Measurements from ENCODE around the gene KIRREL1.

The KIRREL1 gene

GRCh38 chr1:158062174-158062573 is 68.7 kb downstream of the KIRREL1 start:
- no peak for DNase-seq (ENCODE audit: low spot score)
- in situ Hi-C loops (cut with MboI; ENCODE audit: low sequenced_read_pairs, unreplicated experiment): no loop called here
- TF ChIP-seq, protein P1, sequence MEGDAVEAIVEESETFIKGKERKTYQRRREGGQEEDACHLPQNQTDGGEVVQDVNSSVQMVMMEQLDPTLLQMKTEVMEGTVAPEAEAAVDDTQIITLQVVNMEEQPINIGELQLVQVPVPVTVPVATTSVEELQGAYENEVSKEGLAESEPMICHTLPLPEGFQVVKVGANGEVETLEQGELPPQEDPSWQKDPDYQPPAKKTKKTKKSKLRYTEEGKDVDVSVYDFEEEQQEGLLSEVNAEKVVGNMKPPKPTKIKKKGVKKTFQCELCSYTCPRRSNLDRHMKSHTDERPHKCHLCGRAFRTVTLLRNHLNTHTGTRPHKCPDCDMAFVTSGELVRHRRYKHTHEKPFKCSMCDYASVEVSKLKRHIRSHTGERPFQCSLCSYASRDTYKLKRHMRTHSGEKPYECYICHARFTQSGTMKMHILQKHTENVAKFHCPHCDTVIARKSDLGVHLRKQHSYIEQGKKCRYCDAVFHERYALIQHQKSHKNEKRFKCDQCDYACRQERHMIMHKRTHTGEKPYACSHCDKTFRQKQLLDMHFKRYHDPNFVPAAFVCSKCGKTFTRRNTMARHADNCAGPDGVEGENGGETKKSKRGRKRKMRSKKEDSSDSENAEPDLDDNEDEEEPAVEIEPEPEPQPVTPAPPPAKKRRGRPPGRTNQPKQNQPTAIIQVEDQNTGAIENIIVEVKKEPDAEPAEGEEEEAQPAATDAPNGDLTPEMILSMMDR (IDR thresholded peaks at IDR 0.05; ENCODE audit: borderline replicate concordance, control extremely low read depth, extremely low read depth, insufficient read depth, missing control alignments): no peak

DNA sequence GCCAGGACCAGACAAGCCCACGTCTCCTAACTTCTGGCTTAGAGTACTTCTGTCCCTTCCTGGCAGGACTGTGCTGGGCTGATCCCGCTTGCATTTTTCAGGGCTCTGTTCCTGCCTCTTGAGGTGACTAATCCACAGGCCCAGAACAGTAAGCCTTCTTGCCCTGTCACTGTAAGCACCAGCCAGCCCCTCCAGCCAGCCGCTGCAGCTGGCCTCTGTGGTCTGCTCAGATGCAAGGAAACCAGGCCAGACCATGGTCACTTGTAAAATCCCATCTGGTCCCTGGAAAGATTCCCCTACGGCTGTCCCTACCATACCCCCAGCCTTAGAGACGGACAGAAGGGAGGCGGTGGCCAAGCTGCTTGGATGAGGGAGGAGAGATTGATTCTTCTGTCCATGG is 74.2 kb downstream of the KIRREL1 start:
- TF ChIP-seq, protein P1 (IDR thresholded peaks at IDR 0.05; ENCODE audit: borderline replicate concordance, control extremely low read depth, extremely low read depth, insufficient read depth, missing control alignments): no peak
- no peak for DNase-seq (ENCODE audit: low spot score)
- in situ Hi-C loops (cut with MboI; ENCODE audit: low sequenced_read_pairs, unreplicated experiment): no loop called here

DNA sequence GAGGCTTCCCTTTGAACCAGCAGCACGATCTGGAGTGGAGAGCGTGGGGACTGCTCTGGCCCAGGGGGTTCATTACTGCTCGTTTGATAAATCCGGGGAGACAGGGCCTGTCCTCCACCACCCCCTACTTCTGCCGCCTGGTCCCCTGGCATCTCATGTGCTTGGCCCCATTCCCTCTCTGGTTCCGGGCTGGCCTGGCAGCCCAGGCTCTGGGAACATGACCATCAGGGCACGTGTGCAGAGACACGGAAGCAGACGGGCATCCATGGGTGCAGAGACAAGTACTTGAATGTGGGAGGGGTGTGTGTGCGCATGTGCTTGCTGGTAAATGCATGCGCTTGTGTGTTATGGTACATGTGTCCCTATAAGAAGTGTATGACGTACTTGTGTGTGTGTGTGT is 75.5 kb downstream of the KIRREL1 start:
- in situ Hi-C loops (cut with MboI; ENCODE audit: low sequenced_read_pairs, unreplicated experiment): no loop called here
- DNase-seq (ENCODE audit: low spot score): no peak
- TF ChIP-seq, protein P1 (IDR thresholded peaks at IDR 0.05; ENCODE audit: borderline replicate concordance, control extremely low read depth, extremely low read depth, insufficient read depth, missing control alignments): no peak

DNA sequence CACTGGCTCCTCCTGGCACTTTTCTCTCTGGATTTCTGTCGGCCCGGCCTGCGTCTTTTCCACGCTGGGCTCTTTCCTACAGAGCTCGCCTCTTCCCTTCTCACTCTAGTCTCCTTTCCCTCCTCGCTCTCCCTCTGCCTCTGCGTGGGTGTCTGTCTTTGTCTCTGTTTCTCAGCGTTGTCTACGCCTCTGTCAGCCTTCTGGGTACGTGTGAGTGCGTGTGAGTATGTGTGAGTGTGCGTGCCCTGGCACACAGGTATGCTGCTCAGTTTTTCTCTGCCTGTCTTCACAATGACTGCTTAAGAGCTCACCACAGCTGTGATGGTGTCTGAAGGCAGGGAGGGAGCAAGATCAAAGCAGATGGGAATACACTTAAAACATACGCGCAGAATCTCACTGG is 77.7 kb downstream of the KIRREL1 start:
- TF ChIP-seq, protein P1 (IDR thresholded peaks at IDR 0.05; ENCODE audit: borderline replicate concordance, control extremely low read depth, extremely low read depth, insufficient read depth, missing control alignments): no peak
- no peak for DNase-seq (ENCODE audit: low spot score)
- in situ Hi-C loops (cut with MboI; ENCODE audit: low sequenced_read_pairs, unreplicated experiment): no loop called here

DNA sequence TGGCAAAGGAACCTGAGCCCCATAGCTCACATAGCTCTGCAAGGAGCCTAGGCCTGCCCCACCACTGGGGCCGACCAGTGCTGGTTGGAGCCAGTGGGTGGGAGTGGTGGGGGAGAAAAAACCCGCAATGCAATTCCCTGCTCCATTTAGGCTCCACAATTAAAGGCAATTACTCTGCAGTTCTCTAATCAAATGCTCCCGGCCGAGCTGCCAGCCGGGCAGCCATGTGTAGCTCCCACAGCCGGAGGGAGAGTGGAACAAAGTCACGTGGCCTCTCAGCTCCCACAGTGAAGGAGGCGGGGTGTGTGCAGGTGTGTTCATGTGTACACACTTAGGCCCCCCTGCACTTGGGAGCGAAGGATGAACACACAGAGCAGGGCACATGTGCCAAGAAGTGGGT is 81.6 kb downstream of the KIRREL1 start:
- TF ChIP-seq, protein P1 (IDR thresholded peaks at IDR 0.05; ENCODE audit: borderline replicate concordance, control extremely low read depth, extremely low read depth, insufficient read depth, missing control alignments): no peak
- in situ Hi-C loops (cut with MboI; ENCODE audit: low sequenced_read_pairs, unreplicated experiment): no loop called here
- DNase-seq (ENCODE audit: low spot score): no peak

DNA sequence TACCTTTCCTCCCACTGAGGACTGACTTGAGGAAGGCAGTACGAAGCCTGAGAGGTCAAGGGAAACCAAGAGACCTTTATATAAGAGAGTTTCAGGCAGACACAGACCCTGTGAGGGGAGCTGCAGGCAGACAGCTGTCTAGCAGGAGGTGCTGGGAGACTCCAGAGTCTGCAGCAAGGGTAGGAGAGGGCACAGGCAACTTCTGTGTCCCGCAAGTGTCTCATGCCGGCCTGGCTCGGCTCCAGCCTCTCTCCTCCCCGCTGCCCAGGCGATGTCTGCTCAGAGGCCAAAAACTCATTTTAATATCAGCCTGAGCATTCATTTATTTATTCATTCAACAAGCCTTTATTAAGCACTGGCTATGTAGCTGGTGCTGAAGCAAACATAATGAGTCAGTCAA is 83.0 kb downstream of the KIRREL1 start:
- TF ChIP-seq, protein P1 (IDR thresholded peaks at IDR 0.05; ENCODE audit: borderline replicate concordance, control extremely low read depth, extremely low read depth, insufficient read depth, missing control alignments): no peak
- DNase-seq (ENCODE audit: low spot score): no peak
- in situ Hi-C loops (cut with MboI; ENCODE audit: low sequenced_read_pairs, unreplicated experiment): no loop called here

All from GM13976 (cell line).